GM21619 (cell line): ENCODE measurements around the gene TDP2.
"Not testable (repeated sequence)": the region's sequence is repeated elsewhere in the genome, so short reads cannot be mapped to it uniquely, and the experiment has no call there.

Experiments used
- ATAC-seq: cut with Tn5 transposase; IDR thresholded peaks from one replicate; pipeline ENCODE4 v1.9.1; 2021; ENCODE audit not compliant: unreplicated experiment

Gene TDP2

GRCh38 chr6:24683297-24684296, 16.9 kb upstream of the TDP2 start:
- ATAC-seq = no peak

GRCh38 chr6:24680582-24680981, 13.9 kb upstream of the TDP2 start:
- no peak for ATAC-seq

GRCh38 chr6:24678792-24679352, 12.2 kb upstream of the TDP2 start:
- ATAC-seq = not testable (repeated sequence)

- ATAC-seq = no peak
Measured at GRCh38 chr6:24673625-24674024, 6.9 kb upstream of the TDP2 start.

- no peak for ATAC-seq
Measured at GRCh38 chr6:24672620-24673182, 6.0 kb upstream of the TDP2 start.

GRCh38 chr6:24671077-24671476, 4.4 kb upstream of the TDP2 start:
- not testable (repeated sequence) for ATAC-seq

- not testable (repeated sequence) for ATAC-seq
Measured at GRCh38 chr6:24670492-24670891, 3.8 kb upstream of the TDP2 start.

- no peak for ATAC-seq
Measured at GRCh38 chr6:24668997-24669361, 2.3 kb upstream of the TDP2 start.

- not testable (repeated sequence) for ATAC-seq
Measured at GRCh38 chr6:24668066-24668996, 1.6 kb upstream of the TDP2 start.

GRCh38 chr6:24667378-24667803, 692 bp upstream of the TDP2 start:
- ATAC-seq = no peak

- ATAC-seq = peak; percentile 32
Measured at GRCh38 chr6:24666097-24666640, 530 bp downstream of the TDP2 start.

- no peak for ATAC-seq
Measured at GRCh38 chr6:24664046-24664987, 2.4 kb downstream of the TDP2 start.

- ATAC-seq = no peak
Measured at GRCh38 chr6:24663189-24663588, 3.5 kb downstream of the TDP2 start.

- ATAC-seq = no peak
Measured at GRCh38 chr6:24662236-24662635, 4.5 kb downstream of the TDP2 start.

- ATAC-seq = not testable (repeated sequence)
Measured at GRCh38 chr6:24661759-24662158, 4.9 kb downstream of the TDP2 start.

GRCh38 chr6:24660105-24660504, 6.6 kb downstream of the TDP2 start:
- ATAC-seq = no peak

GRCh38 chr6:24659561-24659960, 7.1 kb downstream of the TDP2 start:
- ATAC-seq = no peak

GRCh38 chr6:24658573-24659560, 7.8 kb downstream of the TDP2 start:
- no peak for ATAC-seq
